Gastrocnemius medialis (tissue), 4 donors: ENCODE measurements around the gene PNMA8C.

ENCODE experiments used
- CTCF ChIP-seq, 5 experiments: fragments of 450-650 bp in 3 of 5; fragments of 200-600 bp in 2 of 5; sonication (generic) in 2 of 5; IDR thresholded peaks in 4 of 5; conservative IDR thresholded peaks in 1 of 5; 1 replicate in 4 of 5; 2 replicates in 1 of 5; pipeline ENCODE4 v1.5.1; 2016 to 2019; ENCODE audit warnings: antibody characterized with exemption in 5 of 5, mild to moderate bottlenecking in 3 of 5, moderate library complexity in 3 of 5
- POLR2A ChIP-seq, 2 donors: fragments of 450-650 bp; IDR thresholded peaks; one replicate each; pipeline ENCODE4 v1.6.1; 2017; ENCODE audit warnings: antibody characterized with exemption in 2 of 2, mild to moderate bottlenecking in 2 of 2, moderate library complexity in 2 of 2

- TF ChIP-seq CTCF (IDR thresholded peaks at IDR 0.05 in 4 of 5, conservative IDR thresholded peaks at IDR 0.05 in 1 of 5) (no peak), POLR2A (IDR thresholded peaks at IDR 0.05) (no peak)
Measured at GRCh38 chr19:46402725-46403124, 26.0 kb downstream of the PNMA8C start.
